ENCODE results near the gene DCPS. TPM values are rescaled to one million over a fixed set of nuclear protein-coding genes. Genes with fewer than 3 reads are reported as not detected.
"Not testable (repeated sequence)": the region's sequence is repeated elsewhere in the genome, so short reads cannot be mapped to it uniquely, and the experiment has no call there.

DCPS gene
- polyA plus RNA-seq, 6 donors from 2014 or later, result 28.4 to 49.1 (median 39.5) TPM

GRCh38 chr11:126305699-126306098 is 1.8 kb downstream of the DCPS start:
- DNase-seq, result no peak
- H3K9me3 Mint-ChIP-seq, result no peaks in the 10 kb centered on the region
- peak overlapping the region in 7 of 8 donors; percentile 56 to 99 (median 76) for H3K4me3 Mint-ChIP-seq
- peak overlapping the region in 5 of 6 donors; percentile 25 to 89 (median 80) for H3K27ac Mint-ChIP-seq
- H3K4me1 Mint-ChIP-seq, result peaks cover 28 to 51% (median 48%) of the 10 kb centered on the region in 3 donors
- peaks cover 7 to 8% of the 10 kb centered on the region in 2 donors for H3K36me3 Mint-ChIP-seq
- no peak for ATAC-seq (ENCODE audit: low read depth in 2 of 2)
- H3K27me3 Mint-ChIP-seq, result no peaks in the 10 kb centered on the region

GRCh38 chr11:126307706-126308105 is 3.8 kb downstream of the DCPS start:
- H3K27ac Mint-ChIP-seq, result peak overlapping the region in 2 of 6 donors; percentile 12 to 63
- H3K4me3 Mint-ChIP-seq, result no peak overlapping the region
- H3K4me1 Mint-ChIP-seq, result peaks cover 34 to 60% (median 58%) of the 10 kb centered on the region in 3 donors
- no peak for ATAC-seq (ENCODE audit: low read depth in 2 of 2)
- DNase-seq, result no peak
- no peaks in the 10 kb centered on the region for H3K27me3 Mint-ChIP-seq
- peaks cover 8 to 13% of the 10 kb centered on the region in 2 donors for H3K36me3 Mint-ChIP-seq
- H3K9me3 Mint-ChIP-seq, result no peaks in the 10 kb centered on the region

DNA sequence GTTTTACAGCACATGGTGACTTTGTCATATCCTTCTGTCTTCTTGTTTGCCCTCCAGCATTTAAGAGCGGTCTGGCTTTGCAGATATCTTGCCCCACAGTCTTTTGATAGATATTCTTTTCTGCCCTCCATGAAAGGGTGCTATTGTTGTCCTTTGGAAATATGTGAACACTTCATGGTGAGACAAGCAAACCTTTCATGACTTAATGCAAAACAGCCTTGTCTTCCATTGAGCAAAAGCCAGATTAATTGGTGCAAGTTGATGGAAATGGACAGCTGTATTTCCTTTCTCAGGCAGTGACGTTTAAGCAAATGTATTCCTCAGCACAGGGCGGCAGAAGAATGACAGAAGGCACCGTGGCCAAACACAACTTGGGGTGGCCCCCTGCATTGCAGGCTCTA is 4.4 kb downstream of the DCPS start:
- Mint-ChIP-seq H3K9me3 (no peaks in the 10 kb centered on the region), H3K27ac (no peak overlapping the region), H3K27me3 (no peaks in the 10 kb centered on the region), H3K4me3 (no peak overlapping the region), H3K4me1 (peaks cover 34 to 57% (median 53%) of the 10 kb centered on the region in 3 donors), H3K36me3 (peaks cover 8 to 13% of the 10 kb centered on the region in 2 donors)
- ATAC-seq (ENCODE audit: low read depth in 2 of 2) (no peak), DNase-seq (no peak)

DNA sequence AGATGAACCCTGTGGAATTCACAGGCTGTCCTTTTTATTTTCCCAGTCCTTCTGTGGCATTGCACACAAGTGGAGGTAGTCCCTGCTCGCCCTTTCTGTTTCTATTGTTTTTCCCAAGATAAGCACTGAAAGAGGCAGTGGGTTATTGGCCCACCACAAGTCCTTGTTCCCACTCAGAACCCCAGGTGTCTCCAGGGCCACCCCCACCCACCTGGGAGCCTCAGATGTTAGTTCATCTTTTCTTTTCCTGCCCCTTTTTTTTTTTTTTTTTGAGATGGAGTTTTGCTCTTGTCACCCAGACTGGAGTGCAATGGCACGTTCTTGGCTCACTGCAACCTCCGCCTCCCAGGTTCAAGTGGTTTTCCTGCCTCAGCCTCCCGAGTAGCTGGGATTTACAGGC is 4.9 kb downstream of the DCPS start:
- not testable (repeated sequence) for H3K27me3 Mint-ChIP-seq; H3K4me3 Mint-ChIP-seq; ATAC-seq (ENCODE audit: low read depth in 2 of 2); DNase-seq; H3K9me3 Mint-ChIP-seq
- peaks cover 11 to 13% of the 10 kb centered on the region in 2 donors for H3K36me3 Mint-ChIP-seq
- H3K27ac Mint-ChIP-seq, result peak overlapping the region in 2 of 6 donors; percentile 65 to 69
- peaks cover 33 to 52% (median 50%) of the 10 kb centered on the region in 3 donors for H3K4me1 Mint-ChIP-seq

GRCh38 chr11:126310200-126310991 is 6.5 kb downstream of the DCPS start:
- H3K4me1 Mint-ChIP-seq, result peaks cover 26 to 45% (median 38%) of the 10 kb centered on the region in 3 donors
- peak; percentile 30 for DNase-seq
- H3K36me3 Mint-ChIP-seq, result peaks cover 16 to 22% of the 10 kb centered on the region in 2 donors
- peak overlapping the region in 1 of 8 donors; percentile 22 for H3K4me3 Mint-ChIP-seq
- peak overlapping the region in 3 of 6 donors; percentile 16 to 75 (median 73) for H3K27ac Mint-ChIP-seq
- peak in 1 of 2 donors; percentile 61 for ATAC-seq (ENCODE audit: low read depth in 2 of 2)
- H3K9me3 Mint-ChIP-seq, result peaks cover 0 to 3% (median 0%) of the 10 kb centered on the region in 7 donors
- H3K27me3 Mint-ChIP-seq, result no peaks in the 10 kb centered on the region

- H3K27ac Mint-ChIP-seq, result peak overlapping the region in 2 of 6 donors; percentile 9 to 88
- ATAC-seq (ENCODE audit: low read depth in 2 of 2) (no peak), DNase-seq (no peak)
- no peaks in the 10 kb centered on the region for H3K27me3 Mint-ChIP-seq
- peaks cover 0 to 3% (median 0%) of the 10 kb centered on the region in 7 donors for H3K9me3 Mint-ChIP-seq
- no peak overlapping the region for H3K4me3 Mint-ChIP-seq
- H3K36me3 Mint-ChIP-seq, result peaks cover 18 to 24% of the 10 kb centered on the region in 2 donors
- H3K4me1 Mint-ChIP-seq, result peaks cover 22 to 41% (median 36%) of the 10 kb centered on the region in 3 donors
Measured at GRCh38 chr11:126310992-126311310, 7.1 kb downstream of the DCPS start.

GRCh38 chr11:126311401-126312291 is 7.8 kb downstream of the DCPS start:
- no peak for DNase-seq
- no peak overlapping the region for H3K4me3 Mint-ChIP-seq
- peak overlapping the region in 4 of 6 donors; percentile 9 to 88 (median 62) for H3K27ac Mint-ChIP-seq
- no peak for ATAC-seq (ENCODE audit: low read depth in 2 of 2)
- H3K4me1 Mint-ChIP-seq, result peaks cover 24 to 41% (median 37%) of the 10 kb centered on the region in 3 donors
- peaks cover 24 to 30% of the 10 kb centered on the region in 2 donors for H3K36me3 Mint-ChIP-seq
- peaks cover 0 to 3% (median 0%) of the 10 kb centered on the region in 7 donors for H3K9me3 Mint-ChIP-seq
- no peaks in the 10 kb centered on the region for H3K27me3 Mint-ChIP-seq

- Mint-ChIP-seq H3K27me3 (no peaks in the 10 kb centered on the region), H3K4me1 (peaks cover 32 to 44% (median 37%) of the 10 kb centered on the region in 3 donors), H3K27ac (no peak overlapping the region), H3K4me3 (no peak overlapping the region), H3K36me3 (peaks cover 20 to 30% of the 10 kb centered on the region in 2 donors), H3K9me3 (peaks cover 0 to 3% (median 0%) of the 10 kb centered on the region in 7 donors)
- DNase-seq (no peak), ATAC-seq (ENCODE audit: low read depth in 2 of 2) (no peak)
Measured at GRCh38 chr11:126312961-126313360, 9.1 kb downstream of the DCPS start.

GRCh38 chr11:126313826-126314225 is 10.0 kb downstream of the DCPS start:
- DNase-seq (no peak), ATAC-seq (ENCODE audit: low read depth in 2 of 2) (no peak)
- Mint-ChIP-seq H3K36me3 (peaks cover 20 to 30% of the 10 kb centered on the region in 2 donors), H3K27ac (no peak overlapping the region), H3K27me3 (no peaks in the 10 kb centered on the region), H3K4me1 (peaks cover 40 to 52% (median 44%) of the 10 kb centered on the region in 3 donors), H3K9me3 (peaks cover 0 to 3% (median 0%) of the 10 kb centered on the region in 7 donors), H3K4me3 (no peak overlapping the region)

- Mint-ChIP-seq H3K4me3 (no peak overlapping the region), H3K9me3 (peaks cover 0 to 3% (median 0%) of the 10 kb centered on the region in 7 donors), H3K4me1 (peaks cover 33 to 56% (median 42%) of the 10 kb centered on the region in 3 donors), H3K27me3 (no peaks in the 10 kb centered on the region), H3K27ac (peak overlapping the region in 2 of 6 donors; percentile 73 to 74), H3K36me3 (peaks cover 27 to 29% of the 10 kb centered on the region in 2 donors)
- ATAC-seq (ENCODE audit: low read depth in 2 of 2), result no peak
- no peak for DNase-seq
Measured at GRCh38 chr11:126317432-126317755, 13.5 kb downstream of the DCPS start.

GRCh38 chr11:126317756-126318573 is 14.1 kb downstream of the DCPS start:
- peaks cover 27 to 29% of the 10 kb centered on the region in 2 donors for H3K36me3 Mint-ChIP-seq
- H3K4me1 Mint-ChIP-seq, result peaks cover 33 to 56% (median 42%) of the 10 kb centered on the region in 3 donors

DNA sequence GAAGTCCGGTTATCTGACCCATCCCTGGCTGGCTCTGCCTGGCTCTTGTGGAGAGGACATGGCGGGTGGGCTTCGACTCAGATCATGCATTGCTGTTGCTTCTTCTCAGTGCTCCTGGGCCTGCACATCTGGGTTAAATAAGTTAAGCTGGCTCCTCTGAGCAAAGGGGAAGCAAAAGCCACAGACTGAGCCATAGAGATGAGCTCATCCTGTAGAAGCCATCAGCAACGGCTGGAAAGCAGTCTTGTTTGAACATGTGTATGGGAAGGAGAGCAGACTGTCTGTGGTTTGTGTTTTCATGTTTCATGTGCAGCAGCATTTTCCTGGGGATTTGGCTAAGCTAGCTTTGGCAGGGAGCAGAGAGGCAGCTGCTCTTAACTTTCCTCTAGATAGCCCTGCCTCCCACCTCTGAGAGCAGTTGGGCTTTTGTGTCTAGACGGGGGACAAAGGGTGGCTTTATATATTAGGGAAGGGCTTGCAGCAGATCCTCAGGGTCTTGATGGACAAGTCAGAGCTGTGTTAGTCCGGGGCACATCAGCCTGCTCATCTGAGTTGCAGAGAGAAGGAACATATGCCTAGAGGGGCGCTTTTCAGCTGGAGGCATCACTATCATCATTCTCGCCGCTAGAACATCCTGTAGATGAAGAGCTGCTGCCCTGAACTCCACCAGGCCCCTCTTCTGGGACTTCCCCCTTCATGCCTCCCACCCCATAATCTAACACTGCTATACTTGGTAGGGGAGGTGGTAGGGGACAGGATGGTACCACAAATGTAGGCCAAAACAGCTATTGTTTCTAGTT is 14.9 kb downstream of the DCPS start:
- DNase-seq (no peak), ATAC-seq (ENCODE audit: low read depth in 2 of 2) (peak in 1 of 2 donors; percentile 61)
- H3K36me3 Mint-ChIP-seq, result peaks cover 24 to 29% of the 10 kb centered on the region in 2 donors
- peak overlapping the region in 2 of 8 donors; percentile 17 to 49 for H3K4me3 Mint-ChIP-seq
- H3K27ac Mint-ChIP-seq, result peak overlapping the region in 5 of 6 donors; percentile 9 to 74 (median 62)
- H3K4me1 Mint-ChIP-seq, result peaks cover 33 to 56% (median 42%) of the 10 kb centered on the region in 3 donors
- H3K27me3 Mint-ChIP-seq, result no peaks in the 10 kb centered on the region
- H3K9me3 Mint-ChIP-seq, result peaks cover 0 to 3% (median 0%) of the 10 kb centered on the region in 7 donors

More at GRCh38 chr11:126317756-126318573, 14.1 kb downstream of the DCPS start:
- Mint-ChIP-seq H3K27me3 (no peaks in the 10 kb centered on the region), H3K9me3 (peaks cover 0 to 3% (median 0%) of the 10 kb centered on the region in 7 donors), H3K4me3 (peak overlapping the region in 4 of 8 donors; percentile 20 to 49 (median 38)), H3K27ac (peak overlapping the region in 5 of 6 donors; percentile 11 to 74 (median 62))
- DNase-seq (no peak), ATAC-seq (ENCODE audit: low read depth in 2 of 2) (no peak)
